ENCODE measurements around the gene FAM114A2. TPM values are rescaled to one million over a fixed set of nuclear protein-coding genes. Genes with fewer than 3 reads are reported as not detected.

The FAM114A2 gene
- total RNA-seq, 1 experiment from 2014 or later: 12.8 TPM

DNA sequence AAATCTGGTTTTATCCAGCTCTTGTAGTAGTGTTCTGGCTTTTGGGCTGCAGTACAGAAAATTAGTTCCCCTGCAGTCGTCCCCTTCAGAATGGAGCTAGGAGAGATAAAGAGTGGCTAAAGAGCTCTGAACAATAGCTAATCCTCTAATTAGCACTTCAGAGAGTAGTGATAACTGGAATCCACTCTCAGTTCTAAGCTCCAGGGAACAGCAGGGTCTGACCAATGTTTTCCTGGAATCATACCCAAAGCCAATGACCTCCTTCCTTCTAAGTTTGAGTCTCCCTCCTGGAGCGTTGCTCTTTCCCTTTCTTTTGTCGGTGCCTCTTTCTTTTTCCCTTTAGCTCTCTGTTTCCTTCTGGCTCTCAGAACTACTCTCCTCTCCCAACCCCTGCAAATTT is 47.4 kb upstream of the FAM114A2 start:
- no peaks in the 10 kb centered on the region for H3K36me3 Mint-ChIP-seq (ENCODE audit: insufficient read depth in 1 of 3, low read depth in 3 of 3)
- Histone ChIP-seq H2BK15ac (ENCODE audit: low read depth, low read length) (no peak overlapping the region), H3K14ac (ENCODE audit: insufficient read depth, low read length) (no peak overlapping the region), H4K8ac (replicated peaks; ENCODE audit: insufficient read length, low read depth, low read length) (no peak overlapping the region), H3K23me2 (ENCODE audit: insufficient read length, low read depth, low read length, poor library complexity, severe bottlenecking) (no peaks in the 10 kb centered on the region), H3T11ph (ENCODE audit: low read length) (no peak overlapping the region), H3K4ac (ENCODE audit: low read depth, low read length) (no peak overlapping the region), H2BK20ac (ENCODE audit: low read depth, low read length, poor library complexity, severe bottlenecking) (no peak overlapping the region), H3K27me3 (ENCODE audit: insufficient read depth, low read length) (no peaks in the 10 kb centered on the region), H3K56ac (ENCODE audit: insufficient read length, low read depth, low read length) (no peak overlapping the region), H3K4me1 (ENCODE audit: insufficient read depth, low read length) (no peaks in the 10 kb centered on the region; the same call in 1 of the 2 replicates), H3K79me2 (ENCODE audit: insufficient read depth, low read length) (no peaks in the 10 kb centered on the region), H3K27ac (ENCODE audit: insufficient read length, low read depth, low read length) (no peak overlapping the region), H3K18ac (ENCODE audit: insufficient read length, low read depth, low read length) (no peak overlapping the region), H4K20me1 (ENCODE audit: control insufficient read depth, insufficient read depth, insufficient read length) (no peaks in the 10 kb centered on the region), H3K9ac (ENCODE audit: extremely low read depth, insufficient read length, low read length) (no peak overlapping the region), H3K9me3 (ENCODE audit: control insufficient read depth, low read depth, low read length) (no peaks in the 10 kb centered on the region), H2BK12ac (ENCODE audit: insufficient read length, low read depth, low read length) (no peak overlapping the region), H3K23ac (ENCODE audit: insufficient read length, low read depth, low read length) (no peak overlapping the region), H2BK120ac (ENCODE audit: low read depth, low read length, poor library complexity, severe bottlenecking) (no peak overlapping the region), H3K4me2 (ENCODE audit: insufficient read depth, insufficient read length, low read length) (no peak overlapping the region), H3K79me1 (ENCODE audit: insufficient read depth, low read depth, low read length, poor library complexity, severe bottlenecking) (no peaks in the 10 kb centered on the region), H2BK5ac (ENCODE audit: insufficient read length, low read length) (no peak overlapping the region), H4K91ac (ENCODE audit: insufficient read length, low read depth, low read length) (no peak overlapping the region), H2AFZ (ENCODE audit: low read length) (no peak overlapping the region), H2AK5ac (ENCODE audit: insufficient read length, low read length) (no peak overlapping the region), H4K5ac (ENCODE audit: insufficient read length, low read depth, low read length) (no peak overlapping the region)
- H3K4me3 Mint-ChIP-seq: peak overlapping the region in 1 of 2 experiments; percentile 27; a peak in 2 of 5 replicates
- no peak for TF ChIP-seq CTCF (conservative IDR thresholded peaks at IDR 0.05)
- H3K9me3 Mint-ChIP-seq: no peaks in the 10 kb centered on the region
- DNase-seq: no peak
- H3K4me1 Mint-ChIP-seq: peaks cover 45 to 51% of the 10 kb centered on the region in 2 experiments
- H3K27ac Mint-ChIP-seq: peak overlapping the region in 1 of 3 experiments; percentile 9; a peak in 1 of 7 replicates
- WGBS (ENCODE audit: extremely low coverage, insufficient read length, low lambda C conversion rate): no CpG with 5 or more reads among the region's 3 CpGs
- peaks cover 62% of the 10 kb centered on the region for H3K27me3 Mint-ChIP-seq (ENCODE audit: low read depth)

Measured in H9 (cell line).